MM.1S (cell line): ENCODE data around the gene POLR2E.

Source experiments
- CTCF ChIP-seq: fragments of 300-600 bp; sonication (generic); IDR thresholded peaks from 2 replicates; pipeline ENCODE4 v1.5.1; 2016; ENCODE audit warnings: antibody characterized with exemption, low read length, mixed read lengths
- EZH2 ChIP-seq: fragments of 300-600 bp; sonication (generic); optimal IDR thresholded peaks from 2 replicates; pipeline ENCODE3; 2017; ENCODE audit warnings: low read depth, mild to moderate bottlenecking, antibody characterized with exemption, low read length, mixed read lengths

- TF ChIP-seq CTCF, result no peak
- TF ChIP-seq EZH2, result no peak
These were observed 8.6 kb upstream of the POLR2E start, which contains the start of gene GPX4 for GRCh38 chr19:1103708-1104310.
